Measurements from ENCODE around the gene TOR4A. TPM values are rescaled to one million over a fixed set of nuclear protein-coding genes. Genes with fewer than 3 reads are reported as not detected.

The TOR4A gene
- total RNA-seq, 1 donor from 2014 or later, result 1.9 TPM

- H3K9me3 Mint-ChIP-seq (ENCODE audit: unreplicated experiment), result no peaks in the 10 kb centered on the region
- no peaks in the 10 kb centered on the region for H3K27me3 Mint-ChIP-seq (ENCODE audit: unreplicated experiment)
- no peak for DNase-seq (ENCODE audit: extremely low spot score, unreplicated experiment)
- peak overlapping the region; percentile 49 for H3K27ac Mint-ChIP-seq (ENCODE audit: unreplicated experiment)
- TF ChIP-seq, protein P1, sequence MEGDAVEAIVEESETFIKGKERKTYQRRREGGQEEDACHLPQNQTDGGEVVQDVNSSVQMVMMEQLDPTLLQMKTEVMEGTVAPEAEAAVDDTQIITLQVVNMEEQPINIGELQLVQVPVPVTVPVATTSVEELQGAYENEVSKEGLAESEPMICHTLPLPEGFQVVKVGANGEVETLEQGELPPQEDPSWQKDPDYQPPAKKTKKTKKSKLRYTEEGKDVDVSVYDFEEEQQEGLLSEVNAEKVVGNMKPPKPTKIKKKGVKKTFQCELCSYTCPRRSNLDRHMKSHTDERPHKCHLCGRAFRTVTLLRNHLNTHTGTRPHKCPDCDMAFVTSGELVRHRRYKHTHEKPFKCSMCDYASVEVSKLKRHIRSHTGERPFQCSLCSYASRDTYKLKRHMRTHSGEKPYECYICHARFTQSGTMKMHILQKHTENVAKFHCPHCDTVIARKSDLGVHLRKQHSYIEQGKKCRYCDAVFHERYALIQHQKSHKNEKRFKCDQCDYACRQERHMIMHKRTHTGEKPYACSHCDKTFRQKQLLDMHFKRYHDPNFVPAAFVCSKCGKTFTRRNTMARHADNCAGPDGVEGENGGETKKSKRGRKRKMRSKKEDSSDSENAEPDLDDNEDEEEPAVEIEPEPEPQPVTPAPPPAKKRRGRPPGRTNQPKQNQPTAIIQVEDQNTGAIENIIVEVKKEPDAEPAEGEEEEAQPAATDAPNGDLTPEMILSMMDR (IDR thresholded peaks at IDR 0.05), result no peak
- H3K4me3 Mint-ChIP-seq (ENCODE audit: unreplicated experiment), result no peak overlapping the region
- H3K36me3 Mint-ChIP-seq (ENCODE audit: unreplicated experiment), result peaks cover 13% of the 10 kb centered on the region
- H3K4me1 Mint-ChIP-seq (ENCODE audit: unreplicated experiment), result peaks cover 11% of the 10 kb centered on the region
These were observed 8.2 kb upstream of the TOR4A start for GRCh38 chr9:137269231-137269772.

GRCh38 chr9:137270929-137271695, 6.4 kb upstream of the TOR4A start:
- H3K4me3 Mint-ChIP-seq (ENCODE audit: unreplicated experiment), result no peak overlapping the region
- H3K9me3 Mint-ChIP-seq (ENCODE audit: unreplicated experiment), result no peaks in the 10 kb centered on the region
- peaks cover 13% of the 10 kb centered on the region for H3K36me3 Mint-ChIP-seq (ENCODE audit: unreplicated experiment)
- TF ChIP-seq, protein P1 (IDR thresholded peaks at IDR 0.05), result no peak
- no peaks in the 10 kb centered on the region for H3K27me3 Mint-ChIP-seq (ENCODE audit: unreplicated experiment)
- DNase-seq (ENCODE audit: extremely low spot score, unreplicated experiment), result no peak
- peaks cover 24% of the 10 kb centered on the region for H3K4me1 Mint-ChIP-seq (ENCODE audit: unreplicated experiment)
- no peak overlapping the region for H3K27ac Mint-ChIP-seq (ENCODE audit: unreplicated experiment)

DNA sequence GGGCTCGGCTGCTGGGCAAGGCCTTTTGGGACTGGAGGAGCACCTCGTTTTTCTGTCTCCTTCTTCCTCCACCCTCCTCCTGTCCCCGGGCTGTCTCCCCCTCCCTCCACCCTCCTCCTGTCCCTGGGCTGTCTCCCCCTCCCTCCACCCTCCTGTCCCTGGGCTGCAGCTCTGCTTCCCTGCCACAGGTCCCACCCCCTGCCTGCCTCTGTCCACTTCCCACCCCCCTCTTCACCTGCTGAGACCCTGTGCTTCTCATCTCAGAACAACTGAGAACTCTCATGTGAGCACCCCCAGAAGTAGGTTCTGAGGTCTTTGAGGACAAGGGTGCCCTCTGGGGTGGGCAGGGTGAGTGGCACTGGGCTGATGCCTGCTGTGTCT, 5.8 kb upstream of the TOR4A start:
- Mint-ChIP-seq H3K4me3 (ENCODE audit: unreplicated experiment) (no peak overlapping the region), H3K27me3 (ENCODE audit: unreplicated experiment) (no peaks in the 10 kb centered on the region), H3K36me3 (ENCODE audit: unreplicated experiment) (peaks cover 13% of the 10 kb centered on the region), H3K27ac (ENCODE audit: unreplicated experiment) (no peak overlapping the region), H3K4me1 (ENCODE audit: unreplicated experiment) (peaks cover 27% of the 10 kb centered on the region), H3K9me3 (ENCODE audit: unreplicated experiment) (no peaks in the 10 kb centered on the region)
- DNase-seq (ENCODE audit: extremely low spot score, unreplicated experiment), result no peak
- TF ChIP-seq, protein P1 (IDR thresholded peaks at IDR 0.05), result no peak

GRCh38 chr9:137272241-137273094, 5.1 kb upstream of the TOR4A start:
- H3K36me3 Mint-ChIP-seq (ENCODE audit: unreplicated experiment), result peaks cover 13% of the 10 kb centered on the region
- no peaks in the 10 kb centered on the region for H3K27me3 Mint-ChIP-seq (ENCODE audit: unreplicated experiment)
- H3K27ac Mint-ChIP-seq (ENCODE audit: unreplicated experiment), result no peak overlapping the region
- H3K4me1 Mint-ChIP-seq (ENCODE audit: unreplicated experiment), result peaks cover 32% of the 10 kb centered on the region
- TF ChIP-seq, protein P1 (IDR thresholded peaks at IDR 0.05), result no peak
- H3K9me3 Mint-ChIP-seq (ENCODE audit: unreplicated experiment), result no peaks in the 10 kb centered on the region
- DNase-seq (ENCODE audit: extremely low spot score, unreplicated experiment), result peak; percentile 83
- H3K4me3 Mint-ChIP-seq (ENCODE audit: unreplicated experiment), result no peak overlapping the region

DNA sequence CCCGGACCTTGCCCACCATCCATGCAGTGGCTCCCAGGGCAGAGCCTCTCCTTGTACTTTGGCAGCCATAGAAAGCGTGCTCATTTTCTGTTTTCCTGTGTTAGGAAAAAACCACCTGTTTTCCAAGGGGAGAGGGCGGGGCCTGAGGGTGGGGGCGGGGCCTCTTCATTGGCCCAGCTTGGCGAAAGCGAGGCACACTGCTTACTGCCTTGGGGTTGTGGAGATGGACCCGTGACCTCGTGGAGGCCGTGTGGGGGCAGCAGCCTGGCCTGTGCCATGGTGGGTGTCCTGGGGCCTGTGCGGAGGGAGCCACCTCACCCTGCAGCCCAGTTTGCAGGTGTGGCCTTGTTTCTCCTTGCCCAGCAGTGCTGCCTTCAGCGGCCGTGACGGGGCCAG, 4.4 kb upstream of the TOR4A start:
- TF ChIP-seq, protein P1 (IDR thresholded peaks at IDR 0.05), result no peak
- peaks cover 13% of the 10 kb centered on the region for H3K36me3 Mint-ChIP-seq (ENCODE audit: unreplicated experiment)
- H3K9me3 Mint-ChIP-seq (ENCODE audit: unreplicated experiment), result no peaks in the 10 kb centered on the region
- peaks cover 36% of the 10 kb centered on the region for H3K4me1 Mint-ChIP-seq (ENCODE audit: unreplicated experiment)
- H3K27ac Mint-ChIP-seq (ENCODE audit: unreplicated experiment), result no peak overlapping the region
- H3K4me3 Mint-ChIP-seq (ENCODE audit: unreplicated experiment), result no peak overlapping the region
- DNase-seq (ENCODE audit: extremely low spot score, unreplicated experiment), result no peak
- H3K27me3 Mint-ChIP-seq (ENCODE audit: unreplicated experiment), result no peaks in the 10 kb centered on the region

Measured in osteocyte (in vitro differentiated cells).